ENCODE measurements around the gene FCRLB.
"Not testable (repeated sequence)": the region's sequence is repeated elsewhere in the genome, so short reads cannot be mapped to it uniquely, and the experiment has no call there.

The FCRLB gene

DNA sequence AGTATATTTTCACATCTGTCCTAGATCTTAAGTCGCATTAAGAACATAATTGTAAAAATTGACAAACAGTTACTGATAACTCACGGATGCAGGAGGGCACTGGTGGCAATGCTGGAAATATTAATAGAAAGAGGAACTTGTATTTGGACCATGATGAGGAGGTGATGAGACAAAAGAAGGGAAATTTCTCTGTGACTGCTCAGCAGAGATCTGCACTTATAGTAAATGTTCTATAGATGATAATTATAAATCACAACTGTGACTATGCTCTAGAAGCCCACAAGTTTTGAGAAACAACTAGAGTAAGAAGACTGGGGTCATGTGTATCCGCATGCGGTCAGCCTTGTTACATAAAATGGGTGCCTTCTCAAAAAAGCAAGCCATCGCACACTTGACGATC, 19.6 kb downstream of the FCRLB start:
- ATAC-seq (no peak), DNase-seq (no peak)

DNA sequence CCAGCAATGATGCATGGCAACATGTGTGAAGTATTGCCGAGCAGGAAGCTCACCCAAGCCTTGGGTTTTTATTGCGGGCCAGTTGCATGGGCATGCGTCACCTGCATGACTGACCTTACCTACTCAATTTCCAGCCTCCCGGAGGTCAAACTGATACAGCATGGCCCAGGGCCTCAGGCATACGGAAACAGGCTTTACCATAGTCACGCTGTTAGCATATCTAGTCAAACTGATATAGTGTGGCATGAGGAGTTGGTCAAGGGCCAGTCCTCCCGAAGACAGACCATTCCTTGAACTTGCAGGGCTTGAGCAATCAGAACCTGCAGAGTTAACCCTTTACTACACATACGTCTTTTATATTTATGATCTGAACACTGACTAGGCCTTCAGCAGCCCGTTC, 21.9 kb downstream of the FCRLB start:
- ATAC-seq (no peak), DNase-seq (no peak)

DNA sequence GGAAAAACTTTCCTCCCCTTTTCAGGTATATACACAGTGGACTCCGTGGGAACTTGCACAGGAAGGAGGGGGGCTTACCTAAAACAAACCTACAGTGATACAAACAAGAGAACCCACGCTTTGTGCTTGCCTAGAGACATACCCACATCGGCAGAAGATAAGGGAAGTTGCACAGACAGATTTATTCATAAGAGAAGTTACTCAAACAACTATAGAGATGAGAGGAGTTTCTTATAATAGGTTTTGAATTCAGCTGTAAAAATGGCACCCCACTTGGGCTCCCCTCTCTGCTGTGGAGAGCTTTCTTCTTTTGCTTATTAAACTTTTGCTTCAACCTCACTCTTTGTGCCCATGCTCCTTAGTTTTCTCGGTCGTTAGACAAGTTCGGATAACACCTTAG, 26.5 kb downstream of the FCRLB start:
- DNase-seq = no peak

DNA sequence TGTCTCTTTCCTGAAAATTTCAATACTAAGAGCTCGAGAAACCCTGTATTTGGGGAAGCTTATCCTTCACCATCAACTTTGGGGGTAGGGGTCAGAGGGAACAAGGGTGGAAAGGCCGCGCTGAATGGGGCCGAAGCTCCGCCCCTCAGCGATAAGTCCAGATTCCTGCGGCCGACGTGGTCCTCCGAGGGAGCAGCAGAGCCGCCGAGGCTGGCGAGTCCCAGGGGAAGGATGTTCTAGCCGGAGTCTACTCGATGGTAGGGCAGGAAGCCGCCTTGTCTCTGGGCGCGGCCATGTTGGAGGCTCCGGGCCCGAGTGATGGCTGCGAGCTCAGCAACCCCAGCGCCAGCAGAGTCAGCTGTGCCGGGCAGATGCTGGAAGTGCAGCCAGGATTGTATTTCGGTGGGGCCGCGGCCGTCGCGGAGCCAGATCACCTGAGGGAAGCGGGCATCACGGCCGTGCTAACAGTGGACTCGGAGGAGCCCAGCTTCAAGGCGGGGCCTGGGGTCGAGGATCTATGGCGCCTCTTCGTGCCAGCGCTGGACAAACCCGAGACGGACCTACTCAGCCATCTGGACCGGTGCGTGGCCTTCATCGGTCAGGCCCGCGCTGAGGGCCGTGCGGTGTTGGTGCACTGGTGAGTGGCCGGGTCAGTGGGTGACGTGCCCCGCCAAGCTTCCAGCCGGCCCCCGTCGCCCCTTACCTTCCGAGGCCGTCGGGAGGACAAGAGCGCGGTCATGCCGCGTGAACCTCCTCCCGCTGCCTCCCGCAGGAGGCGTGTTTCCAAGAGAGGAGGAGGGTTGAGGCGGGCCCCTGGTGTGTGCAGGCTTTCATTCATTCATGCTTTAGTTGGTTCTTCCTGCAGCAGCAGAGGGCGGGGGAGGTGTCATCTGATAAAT, 28.4 kb downstream of the FCRLB start, which contains the start of gene DUSP12:
TSS of gene DUSP12 (plus strand) at position 278 of the 899 bp plus-strand sequence. CDS start at position 294, 16 bp downstream.
- DNase-seq = peak; percentile 90
- peak; percentile 98 for ATAC-seq

More for the DNA sequence above, 26.5 kb downstream of the FCRLB start:
- no peak for ATAC-seq

DNA sequence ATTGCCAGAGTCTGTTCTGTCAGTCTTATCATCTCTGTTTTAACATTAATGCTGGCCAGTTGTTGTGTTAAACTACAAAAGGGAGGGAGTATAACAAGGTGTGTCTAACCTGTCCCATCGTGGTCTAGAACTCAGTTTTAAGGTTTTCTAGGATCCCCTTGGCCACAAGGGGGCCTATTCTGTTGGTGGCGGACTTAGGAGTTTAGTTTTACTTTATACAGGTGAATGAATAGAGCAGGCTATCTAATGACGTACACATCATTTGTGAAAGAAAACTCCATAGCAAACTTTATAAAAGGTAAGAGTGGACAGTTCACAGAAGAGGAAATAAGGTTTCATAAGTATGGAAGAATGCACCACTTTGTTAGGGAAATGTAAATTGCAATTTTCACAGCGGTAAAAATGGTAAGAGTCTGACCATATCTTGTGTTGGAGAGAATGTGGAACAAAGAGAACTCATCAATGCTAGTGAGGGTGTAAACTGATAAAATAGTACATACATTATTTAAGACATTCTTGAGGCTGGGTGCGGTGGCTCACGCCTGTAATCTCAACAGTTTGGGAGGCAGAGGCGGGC, 42.3 kb downstream of the FCRLB start:
- peak; percentile 36 for DNase-seq
- ATAC-seq = peak; percentile 51

DNA sequence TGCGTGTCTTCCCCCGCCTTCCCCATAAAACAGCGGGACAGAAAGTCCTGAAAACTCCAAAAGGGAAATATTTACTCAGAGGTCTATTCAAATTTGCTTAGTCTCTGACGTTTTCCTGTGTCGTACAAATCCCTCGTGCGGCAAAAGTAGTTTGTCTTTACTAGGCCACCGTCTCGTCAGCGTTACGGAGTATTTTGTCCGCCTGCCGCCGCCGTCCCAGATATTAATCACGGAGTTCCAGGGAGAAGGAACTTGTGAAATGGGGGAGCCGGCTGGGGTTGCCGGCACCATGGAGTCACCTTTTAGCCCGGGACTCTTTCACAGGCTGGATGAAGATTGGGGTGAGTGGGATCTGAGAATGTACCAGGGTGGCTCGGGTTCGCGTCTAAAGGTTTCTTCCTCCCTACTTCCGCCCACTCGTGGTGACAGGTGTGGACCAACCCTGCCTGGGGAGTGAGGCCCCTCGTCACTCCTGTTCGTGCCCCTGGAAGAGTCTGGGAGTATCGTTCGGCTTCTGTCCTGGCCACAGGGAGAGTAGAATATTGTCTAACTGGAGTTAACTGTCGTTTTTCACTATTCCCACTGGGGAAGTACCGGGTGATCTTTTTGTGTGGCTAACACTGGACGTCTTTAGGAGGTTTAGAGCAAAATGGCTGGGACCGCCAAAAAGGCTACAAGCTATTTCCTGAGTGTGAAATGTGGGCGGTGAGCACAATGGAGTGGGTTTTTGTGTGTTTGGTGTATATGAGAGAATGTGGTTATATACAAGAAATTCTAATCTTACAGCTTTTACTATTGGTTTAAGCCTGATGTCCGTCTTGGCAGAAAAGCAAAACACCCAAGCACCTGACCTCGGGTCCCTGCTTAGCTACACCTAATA, 45.0 kb downstream of the FCRLB start, which contains the start of gene ATF6:
TSS of gene ATF6 (plus strand) at position 219 of the 880 bp plus-strand sequence. CDS start at position 260, 41 bp downstream.
- ATAC-seq = peak; percentile 87

DNA sequence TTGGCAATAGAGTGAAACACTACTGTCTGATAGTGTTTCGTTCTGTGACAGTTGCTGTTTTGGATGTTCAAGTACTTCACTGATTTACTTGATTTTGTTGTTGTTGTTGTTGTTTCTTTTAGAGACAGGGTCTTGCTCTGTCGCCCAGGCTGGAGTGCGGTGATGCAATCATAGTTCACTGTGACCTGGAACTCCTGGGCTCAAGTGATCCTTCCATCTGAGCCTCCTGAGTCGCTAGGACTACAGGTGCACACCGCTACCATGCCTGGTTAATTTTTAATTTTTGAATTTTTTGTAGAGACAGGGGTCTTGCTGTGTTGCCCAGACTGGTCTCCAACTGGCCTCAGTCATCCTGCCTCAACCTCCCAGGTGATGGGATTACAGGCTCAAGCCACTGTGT, 47.1 kb downstream of the FCRLB start:
- DNase-seq (no peak), ATAC-seq (no peak)

More for the DNA sequence above, 45.0 kb downstream of the FCRLB start, which contains the start of gene ATF6:
- DNase-seq = peak; percentile 82

DNA sequence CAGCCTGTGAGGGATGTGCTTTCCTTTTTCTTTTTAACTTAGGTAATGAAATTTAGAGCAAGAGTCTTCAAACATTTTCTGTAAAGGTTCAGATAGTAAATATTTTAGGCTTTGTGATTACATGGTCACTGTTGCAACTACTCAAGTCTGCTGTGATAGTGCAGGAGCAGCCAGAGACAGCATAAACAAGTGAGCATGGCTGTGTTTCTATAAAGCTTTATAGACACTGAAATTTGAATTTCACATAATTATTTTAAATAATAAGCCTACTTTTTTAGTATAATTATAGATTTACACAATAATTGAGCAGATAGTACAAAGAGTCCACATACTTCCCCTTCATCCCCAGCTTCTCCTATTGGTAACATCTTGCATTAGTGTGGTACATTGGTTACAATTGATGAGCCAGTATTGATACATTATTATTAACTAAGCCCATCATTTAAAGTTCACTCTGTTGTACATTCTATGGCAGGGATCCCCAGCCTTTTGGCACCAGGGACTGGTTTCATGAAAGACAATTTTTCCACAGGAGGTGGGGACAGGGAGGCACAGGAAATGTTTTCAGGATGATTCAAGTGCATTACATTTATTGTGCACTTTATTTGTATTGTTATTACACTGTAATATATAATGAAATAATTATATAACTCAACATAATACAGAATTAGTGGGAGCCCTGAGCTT, 47.8 kb downstream of the FCRLB start:
- DNase-seq (no peak), ATAC-seq (no peak)

DNA sequence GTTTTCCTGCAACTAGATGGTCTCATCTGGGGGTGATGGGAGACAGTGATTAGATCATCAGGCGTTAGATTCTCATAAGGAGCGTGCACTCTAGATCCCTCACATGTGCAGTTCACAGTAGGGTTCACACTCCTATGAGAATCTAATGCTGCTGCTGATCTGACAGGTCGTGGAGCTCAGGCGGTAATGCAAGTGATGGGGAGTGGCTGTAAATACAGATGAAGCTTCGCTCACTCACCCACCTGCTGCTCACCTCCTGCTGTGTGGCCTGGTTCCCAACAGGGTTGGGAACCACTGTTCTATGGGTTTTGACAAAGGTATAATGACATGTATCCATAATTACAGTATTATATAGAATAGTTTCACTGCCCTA, 48.3 kb downstream of the FCRLB start:
- ATAC-seq, DNase-seq: not testable (repeated sequence)

DNA sequence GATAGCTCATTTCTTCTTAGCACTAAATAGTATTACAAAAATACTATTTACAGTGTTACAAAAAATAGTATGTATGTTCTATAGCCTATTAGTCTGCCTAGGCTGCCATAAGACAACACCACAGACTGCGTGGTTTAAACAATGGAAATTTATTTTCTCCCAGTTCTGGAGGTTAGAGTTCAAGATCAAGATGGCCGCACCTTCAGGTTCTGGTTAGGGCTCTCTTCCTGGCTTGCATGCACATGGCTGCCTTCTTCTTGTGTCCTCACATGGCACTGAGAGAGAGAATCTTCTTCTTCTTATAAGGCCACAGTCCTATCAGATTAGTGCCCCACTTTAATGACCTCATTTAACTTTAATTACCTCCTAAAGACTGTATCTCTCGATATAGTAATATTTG, 48.9 kb downstream of the FCRLB start:
- no peak for ATAC-seq
- no peak for DNase-seq

DNA sequence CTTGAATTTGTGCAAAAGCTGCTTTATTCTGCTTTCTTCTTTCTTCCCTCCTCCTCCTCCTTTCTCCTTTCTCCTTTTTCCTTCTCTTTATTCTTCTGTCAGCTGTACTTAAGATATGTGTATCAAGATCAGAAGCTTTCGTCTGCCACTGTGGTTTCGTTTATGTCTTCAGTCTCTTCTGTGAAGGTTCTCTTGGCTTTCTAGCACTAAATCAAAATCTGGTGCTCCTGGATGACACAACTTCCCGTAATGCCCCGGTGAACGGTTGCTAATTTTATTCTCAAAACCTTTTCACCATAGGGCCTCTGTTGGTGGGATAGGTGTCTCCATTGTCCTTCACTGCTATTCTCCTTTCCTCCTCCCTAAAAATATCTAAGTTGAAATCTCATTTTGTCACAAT, 49.8 kb downstream of the FCRLB start:
- ATAC-seq = no peak
- DNase-seq = no peak

DNA sequence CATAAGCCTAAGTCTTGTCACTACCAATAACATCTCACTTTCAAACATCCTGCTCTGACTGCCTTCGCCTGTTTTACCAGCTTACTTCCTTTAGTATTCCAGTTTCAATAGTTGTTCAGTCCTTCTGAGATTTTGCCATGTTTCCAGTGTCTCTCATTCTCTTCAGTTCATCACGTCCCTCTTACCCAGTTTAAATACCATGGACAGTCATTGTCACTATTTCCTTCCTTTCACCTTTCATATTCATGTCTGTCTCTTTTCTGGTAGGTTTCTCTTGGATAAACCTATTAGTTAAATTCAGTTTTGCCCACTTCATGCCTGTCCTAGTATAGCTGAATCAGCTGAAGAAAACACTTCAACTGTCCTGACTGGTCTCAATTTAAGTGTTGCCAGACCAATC, 50.6 kb downstream of the FCRLB start:
- no peak for DNase-seq
- no peak for ATAC-seq

DNA sequence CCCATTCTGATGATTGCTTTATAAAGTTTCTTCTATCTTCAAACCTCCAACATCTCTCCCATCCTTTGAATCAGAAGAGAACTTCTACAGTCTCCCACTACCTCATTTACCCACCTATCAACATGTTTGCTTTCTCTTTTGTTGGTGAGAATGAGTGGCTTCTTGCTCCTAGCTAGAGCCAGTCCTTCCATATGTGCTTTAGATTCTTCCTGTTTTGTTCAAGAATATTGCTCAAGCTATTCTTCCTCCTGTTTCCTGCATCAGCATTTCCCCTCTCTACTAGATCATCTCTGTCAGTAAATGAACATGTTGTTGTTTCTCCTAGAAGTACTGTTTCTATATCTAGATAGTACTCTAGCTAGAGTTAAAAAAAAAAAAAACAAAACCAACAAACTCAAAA, 51.1 kb downstream of the FCRLB start:
- no peak for DNase-seq

DNA sequence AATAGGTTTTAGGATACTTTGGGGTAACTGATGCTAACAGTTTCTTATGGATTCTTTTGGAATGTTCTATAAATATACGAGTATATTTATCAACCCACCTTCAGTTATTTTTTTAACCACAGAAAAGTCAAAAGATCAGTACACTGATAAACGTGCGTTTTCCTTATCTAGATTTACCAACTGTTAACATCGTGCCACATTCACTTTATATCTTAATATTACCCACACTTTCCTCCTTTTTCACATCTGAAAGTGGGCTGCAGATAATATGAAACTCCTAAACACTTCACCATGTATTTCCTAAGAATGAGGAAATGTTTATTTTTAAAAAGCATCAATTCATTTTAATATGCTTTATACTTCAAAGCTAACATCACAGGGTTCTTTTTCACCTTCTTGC, 52.4 kb downstream of the FCRLB start:
- DNase-seq = no peak
- no peak for ATAC-seq

More for the DNA sequence above, 51.1 kb downstream of the FCRLB start:
- ATAC-seq = no peak

DNA sequence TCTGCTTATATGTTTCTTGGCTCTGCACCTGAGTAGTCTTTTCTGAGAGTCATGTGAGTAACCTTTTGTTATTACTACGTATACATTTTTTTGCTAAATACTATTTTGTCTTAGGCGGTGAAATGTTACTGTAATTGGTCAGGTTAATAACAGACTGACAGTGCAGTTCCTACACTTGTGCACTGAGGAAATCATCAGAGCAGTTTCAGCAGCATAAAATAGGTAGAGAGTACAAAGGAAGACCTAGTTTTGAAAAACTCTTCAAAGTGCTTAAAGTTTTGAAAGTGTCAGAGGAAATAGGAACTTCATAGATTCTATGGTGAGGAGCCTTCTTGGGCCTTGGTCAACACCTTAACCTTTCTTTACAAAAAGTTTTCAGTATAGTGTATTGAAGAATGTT, 55.9 kb downstream of the FCRLB start:
- ATAC-seq (no peak), DNase-seq (no peak)

Data from stimulated activated naive CD8-positive, alpha-beta T cell treated with anti-CD3 and anti-CD28 coated beads, Interleukin-15, Interleukin-2, amounts not matched to agents 100 U/mL and 50 U/mL, for 24 hours (primary cell).